GM21717 (cell line): ENCODE results near the gene SLC16A10.
"Not testable (repeated sequence)": the region's sequence is repeated elsewhere in the genome, so short reads cannot be mapped to it uniquely, and the experiment has no call there.

Experiments
- ATAC-seq: cut with Tn5 transposase; IDR thresholded peaks from one replicate; pipeline ENCODE4 v1.9.1; 2021; ENCODE audit warnings: mild to moderate bottlenecking, moderate library complexity; ENCODE audit not compliant: unreplicated experiment

SLC16A10 gene

DNA sequence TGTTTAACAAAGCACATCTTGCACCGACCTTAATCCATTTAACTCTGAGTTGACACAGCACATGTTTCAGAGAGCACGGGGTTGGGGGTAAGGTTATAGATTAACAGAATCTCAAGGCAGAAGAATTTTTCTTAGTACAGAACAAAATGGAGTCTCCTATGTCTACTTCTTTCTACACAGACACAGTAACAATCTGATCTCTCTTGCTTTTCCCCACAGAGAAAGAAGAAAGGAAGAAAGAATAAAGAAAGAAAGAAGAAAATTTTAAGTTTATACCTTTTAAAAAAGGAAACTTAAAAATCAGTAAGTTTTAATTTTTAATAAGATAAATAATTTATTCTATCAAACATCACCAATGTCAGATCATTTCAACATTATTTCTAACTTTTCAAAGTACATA is 168.5 kb downstream of the SLC16A10 start:
- not testable (repeated sequence) for ATAC-seq

- no peak for ATAC-seq
These were observed 169.3 kb downstream of the SLC16A10 start for GRCh38 chr6:111256646-111257045.

DNA sequence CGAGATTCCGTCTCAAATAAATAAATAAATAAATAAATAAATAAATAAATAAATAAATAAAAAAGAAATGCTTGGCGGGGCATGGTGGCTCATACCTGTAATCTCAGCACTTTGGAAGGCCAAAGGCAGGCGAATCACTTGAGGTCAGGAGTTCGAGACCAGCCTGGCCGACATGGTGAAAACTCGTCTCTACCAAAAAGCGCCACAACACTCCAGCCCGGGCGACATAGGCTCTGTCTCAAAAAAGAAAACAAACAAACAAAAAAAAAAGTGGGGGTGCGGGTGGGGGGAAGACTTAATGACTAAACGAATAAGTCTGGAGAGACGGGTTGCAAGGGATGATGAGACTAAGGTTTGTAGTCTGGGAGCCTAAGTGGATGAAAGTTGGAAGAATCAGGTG is 170.7 kb downstream of the SLC16A10 start:
- ATAC-seq = no peak

DNA sequence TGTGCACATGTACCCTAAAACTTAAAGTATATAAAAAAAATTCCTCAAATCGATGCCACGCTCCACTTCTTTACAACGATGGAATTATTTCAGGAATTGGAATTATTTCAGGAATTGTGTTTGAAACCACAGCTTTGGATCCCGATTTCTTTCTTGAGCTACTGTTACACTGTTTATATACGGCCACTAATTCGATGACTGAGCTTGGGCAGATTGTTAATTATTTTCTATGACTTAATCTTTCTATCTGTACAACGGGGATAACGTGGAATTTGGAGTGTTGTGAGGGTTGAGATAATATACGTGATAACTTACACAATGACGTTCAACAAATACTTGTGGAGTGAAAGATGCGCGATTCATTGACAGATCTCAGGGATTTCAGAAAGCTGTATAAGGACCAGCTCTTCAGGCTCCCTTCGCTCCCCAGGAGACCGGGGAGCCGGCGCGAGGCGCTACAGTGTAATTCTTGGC is 171.3 kb downstream of the SLC16A10 start:
- ATAC-seq = no peak

GRCh38 chr6:111259089-111259831 is 172.0 kb downstream of the SLC16A10 start:
- ATAC-seq = peak; percentile 98

- ATAC-seq = no peak
These were observed 173.4 kb downstream of the SLC16A10 start for GRCh38 chr6:111260570-111261298.

- no peak for ATAC-seq
These were observed 176.5 kb downstream of the SLC16A10 start for GRCh38 chr6:111263837-111264236.

DNA sequence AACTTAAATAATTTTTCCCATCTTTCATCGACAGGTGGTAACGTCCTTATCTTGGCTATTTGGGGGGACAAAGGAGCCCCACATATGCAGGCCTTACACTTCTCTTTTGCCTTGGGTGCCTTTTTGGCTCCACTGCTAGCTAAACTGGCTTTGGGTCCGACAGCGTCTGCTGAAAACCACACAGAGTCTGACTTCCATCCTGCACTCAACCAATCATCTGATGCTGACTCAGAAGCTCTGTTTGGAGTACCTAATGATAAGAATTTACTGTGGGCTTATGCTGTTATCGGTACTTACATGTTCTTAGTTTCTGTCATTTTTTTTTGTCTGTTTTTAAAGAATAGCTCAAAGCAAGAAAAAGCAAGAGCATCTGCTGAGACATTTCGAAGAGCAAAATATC is 178.5 kb downstream of the SLC16A10 start:
- no peak for ATAC-seq

DNA sequence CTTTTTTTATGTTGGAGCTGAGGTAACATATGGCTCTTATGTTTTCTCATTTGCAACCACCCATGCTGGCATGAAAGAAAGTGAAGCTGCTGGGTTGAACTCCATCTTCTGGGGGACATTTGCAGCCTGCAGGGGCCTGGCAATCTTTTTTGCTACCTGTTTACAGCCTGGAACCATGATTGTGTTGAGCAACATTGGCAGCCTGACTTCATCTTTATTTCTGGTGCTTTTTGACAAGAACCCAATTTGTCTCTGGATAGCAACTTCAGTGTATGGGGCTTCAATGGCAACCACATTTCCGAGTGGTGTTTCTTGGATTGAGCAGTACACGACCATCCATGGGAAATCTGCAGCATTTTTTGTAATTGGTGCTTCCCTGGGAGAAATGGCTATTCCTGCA is 179.0 kb downstream of the SLC16A10 start:
- ATAC-seq = no peak

DNA sequence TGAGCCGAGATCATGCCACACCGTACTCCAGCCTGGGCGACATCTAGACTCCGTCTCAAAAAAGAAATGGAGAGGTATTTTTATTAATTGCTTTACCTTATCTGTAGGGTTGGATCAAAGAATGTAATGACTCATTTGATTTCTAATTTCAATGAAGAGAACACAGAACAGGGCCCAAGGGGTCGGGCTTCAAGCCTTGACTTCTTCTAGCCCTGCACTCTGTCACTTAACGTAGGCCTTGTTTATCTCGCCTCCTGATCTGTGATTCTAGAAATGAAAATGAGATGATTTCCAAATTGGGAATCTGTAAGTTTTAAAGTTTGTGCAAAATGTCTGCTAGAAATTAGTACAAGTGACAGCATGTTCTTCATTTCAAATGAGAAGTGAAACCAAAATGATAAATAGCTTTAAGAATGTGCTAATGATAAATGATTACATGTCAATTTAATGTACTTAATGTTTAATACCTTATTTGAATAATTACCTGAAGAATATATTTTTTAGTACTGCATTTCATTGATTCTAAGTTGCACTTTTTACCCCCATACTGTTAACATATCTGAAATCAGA is 180.5 kb downstream of the SLC16A10 start:
- no peak for ATAC-seq

GRCh38 chr6:111269401-111269970 is 182.2 kb downstream of the SLC16A10 start:
- no peak for ATAC-seq

DNA sequence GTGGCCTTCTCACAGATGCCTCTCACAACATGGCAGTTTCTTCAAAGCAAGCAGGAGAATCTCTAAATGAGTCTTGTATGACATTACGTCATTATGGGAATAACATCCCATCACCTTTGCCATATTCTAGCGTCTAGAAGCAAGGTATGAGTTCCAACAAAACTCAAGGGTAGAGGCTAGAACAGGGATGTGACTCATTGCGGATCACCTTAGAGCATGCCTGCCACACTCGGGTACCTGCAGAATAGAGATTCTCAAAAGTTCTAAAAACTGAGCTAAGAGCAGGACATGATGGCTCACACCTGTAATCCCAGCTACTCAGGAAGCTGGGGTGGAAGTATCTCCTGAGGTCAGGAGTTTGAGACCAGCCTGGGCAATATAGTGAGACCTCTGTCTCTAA is 182.8 kb downstream of the SLC16A10 start:
- ATAC-seq = no peak

- no peak for ATAC-seq
These were observed 187.4 kb downstream of the SLC16A10 start for GRCh38 chr6:111274593-111275217.

GRCh38 chr6:111276335-111276734 is 189.0 kb downstream of the SLC16A10 start:
- no peak for ATAC-seq

GRCh38 chr6:111276736-111277135 is 189.4 kb downstream of the SLC16A10 start:
- no peak for ATAC-seq

- no peak for ATAC-seq
These were observed 190.5 kb downstream of the SLC16A10 start for GRCh38 chr6:111277819-111278218.

- no peak for ATAC-seq
These were observed 191.4 kb downstream of the SLC16A10 start for GRCh38 chr6:111278731-111279130.

DNA sequence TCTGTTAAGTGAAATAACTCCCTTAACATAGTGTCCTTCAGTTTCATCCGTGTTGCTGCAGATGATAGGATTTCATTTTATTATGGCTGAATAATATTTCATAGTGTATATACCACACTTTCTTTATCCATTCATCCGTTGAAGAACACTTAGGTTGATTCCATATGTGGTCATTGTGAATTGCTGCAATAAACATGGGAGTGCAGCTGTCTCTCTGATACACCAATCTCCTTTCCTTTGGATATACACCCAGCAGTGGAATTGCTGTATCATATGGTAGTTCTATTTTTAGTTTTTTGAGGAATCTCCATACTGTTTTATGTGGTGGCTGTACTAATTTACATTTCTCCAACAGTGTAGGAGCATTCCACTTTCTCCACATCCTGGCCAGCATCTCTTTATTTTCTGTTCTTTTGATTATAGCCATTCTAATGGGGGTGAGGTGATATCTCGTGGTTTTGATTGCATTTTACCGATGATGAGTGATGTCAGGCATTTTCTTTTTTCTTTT is 193.2 kb downstream of the SLC16A10 start:
- no peak for ATAC-seq
